ENCODE measurements around the gene CDHR3. TPM values are rescaled to one million over a fixed set of nuclear protein-coding genes. Genes with fewer than 3 reads are reported as not detected.

CDHR3 gene
- total and polyA plus RNA-seq, 9 of the 15 experiments (the other 6 are each of a cell fraction or from before 2014, with no cell fraction given), result 0.03 to 0.66 (median 0.24) TPM; not detected in 1

- ATAC-seq (no peak), DNase-seq (ENCODE audit: extremely low read depth in 1 of 4, low spot score in 3 of 4) (no peak), FAIRE-seq (peak; percentile 64)
- H3K27me3 ChIP-seq (ENCODE audit: control insufficient read depth in 2 of 2, insufficient read depth in 2 of 2, low read length in 2 of 2), result peaks cover 4 to 45% of the 10 kb centered on the region in 2 experiments; a peak in 4 of 5 replicates
- H3K9me3 ChIP-seq (replicated peaks; ENCODE audit: control insufficient read depth, insufficient read depth, low read depth, low read length), result no peaks in the 10 kb centered on the region
- no peak overlapping the region for H2AFZ ChIP-seq (ENCODE audit: low read depth, low read length)
- CTCF ChIA-PET (ENCODE audit: low intra/inter-chr PET ratio), result no interaction called here
- no peaks in the 10 kb centered on the region for H3K9me1 ChIP-seq (ENCODE audit: control insufficient read depth, insufficient read depth, low read length)
- no peak overlapping the region for H3K27ac ChIP-seq (ENCODE audit: extremely low read depth, low read depth, low read length)
- BruUV-seq (replicated peaks), result no TSS peak
- no peak overlapping the region for H3K9ac ChIP-seq (ENCODE audit: insufficient read depth in 1 of 2, low read depth in 2 of 2, low read length in 2 of 2)
- no peak overlapping the region for H3K4me2 ChIP-seq (ENCODE audit: insufficient read depth, low read length)
- no peaks in the 10 kb centered on the region for H4K20me1 ChIP-seq (replicated peaks; ENCODE audit: control insufficient read depth, insufficient read depth, low read length)
- intact Hi-C loops (cut with micrococcal nuclease), result no loop called here
- no peaks in the 10 kb centered on the region for H3K4me1 ChIP-seq (replicated peaks in 1 of 2; ENCODE audit: control insufficient read depth in 2 of 2, insufficient read depth in 2 of 2, low read length in 2 of 2)
- 0% methylated on average over 3 of the region's 3 CpGs for WGBS (ENCODE audit: insufficient coverage, low coverage, missing lambda C conversion rate)
- H3K36me3 ChIP-seq (ENCODE audit: control insufficient read depth, insufficient read depth, low read length), result no peaks in the 10 kb centered on the region
- H3K4me3 ChIP-seq, result no peak overlapping the region
- POLR2A ChIA-PET, result interaction anchor here (1.4 kb wide), 1 partner anchor 33 kb away, joined by 4 read pairs; no protein-coding TSS in a partner anchor
- in situ Hi-C loops (cut with MboI), result no loop called here
- no peaks in the 10 kb centered on the region for H3K79me2 ChIP-seq (ENCODE audit: control insufficient read depth, insufficient read depth, low read length)
- no peak for TF ChIP-seq IRF2 (CRISPR knock-in tag; IDR thresholded peaks at IDR 0.05)
- TF ChIP-seq PRPF4 (IDR thresholded peaks at IDR 0.05; ENCODE audit: insufficient read depth, low read depth, low read length, poor library complexity, severe bottlenecking), result no peak
- TF ChIP-seq HDAC2 (IDR thresholded peaks at IDR 0.05), result no peak
- TF ChIP-seq ZNF507 (tag; conservative IDR thresholded peaks at IDR 0.05), result no peak
- TF ChIP-seq TBL1XR1 (IDR thresholded peaks at IDR 0.05; ENCODE audit: low read length in 2 of 2), result no peak
- no peak for TF ChIP-seq FOXA1 (IDR thresholded peaks at IDR 0.05; ENCODE audit: borderline replicate concordance)
- TF ChIP-seq PBX2 (CRISPR knock-in tag; IDR thresholded peaks at IDR 0.05; ENCODE audit: low read depth), result no peak
- TF ChIP-seq PBX2 (tag; conservative IDR thresholded peaks at IDR 0.05; ENCODE audit: low read depth), result no peak
- TF ChIP-seq ZNF785 (CRISPR knock-in tag; IDR thresholded peaks at IDR 0.05), result no peak
- TF ChIP-seq ATF6 (CRISPR knock-in tag; IDR thresholded peaks at IDR 0.05), result no peak
- no peak for TF ChIP-seq ZNF395 (CRISPR knock-in tag; IDR thresholded peaks at IDR 0.05)
- TF ChIP-seq NFIX (CRISPR knock-in tag; IDR thresholded peaks at IDR 0.05; ENCODE audit: low read depth), result no peak
- no peak for TF ChIP-seq TCF7 (IDR thresholded peaks at IDR 0.05; ENCODE audit: borderline replicate concordance)
- TF ChIP-seq KDM4B (IDR thresholded peaks at IDR 0.05; ENCODE audit: borderline replicate concordance in 2 of 2, low read depth in 1 of 2), result no peak
- TF ChIP-seq KDM2B (CRISPR knock-in tag; IDR thresholded peaks at IDR 0.05), result no peak
- no peak for TF ChIP-seq ZNF57 (CRISPR knock-in tag; IDR thresholded peaks at IDR 0.05)
- TF ChIP-seq FIP1L1 (IDR thresholded peaks at IDR 0.05; ENCODE audit: low read depth, low read length, poor library complexity, severe bottlenecking), result no peak
These were observed 25.7 kb upstream of the CDHR3 start for GRCh38 chr7:105937411-105937810.

Measured in K562 (cell line).